Measurements from ENCODE around the gene PHRF1. TPM values are rescaled to one million over a fixed set of nuclear protein-coding genes. Genes with fewer than 3 reads are reported as not detected.

The PHRF1 gene
- total RNA-seq, 1 experiment from 2014 or later: 22.0 TPM

DNA sequence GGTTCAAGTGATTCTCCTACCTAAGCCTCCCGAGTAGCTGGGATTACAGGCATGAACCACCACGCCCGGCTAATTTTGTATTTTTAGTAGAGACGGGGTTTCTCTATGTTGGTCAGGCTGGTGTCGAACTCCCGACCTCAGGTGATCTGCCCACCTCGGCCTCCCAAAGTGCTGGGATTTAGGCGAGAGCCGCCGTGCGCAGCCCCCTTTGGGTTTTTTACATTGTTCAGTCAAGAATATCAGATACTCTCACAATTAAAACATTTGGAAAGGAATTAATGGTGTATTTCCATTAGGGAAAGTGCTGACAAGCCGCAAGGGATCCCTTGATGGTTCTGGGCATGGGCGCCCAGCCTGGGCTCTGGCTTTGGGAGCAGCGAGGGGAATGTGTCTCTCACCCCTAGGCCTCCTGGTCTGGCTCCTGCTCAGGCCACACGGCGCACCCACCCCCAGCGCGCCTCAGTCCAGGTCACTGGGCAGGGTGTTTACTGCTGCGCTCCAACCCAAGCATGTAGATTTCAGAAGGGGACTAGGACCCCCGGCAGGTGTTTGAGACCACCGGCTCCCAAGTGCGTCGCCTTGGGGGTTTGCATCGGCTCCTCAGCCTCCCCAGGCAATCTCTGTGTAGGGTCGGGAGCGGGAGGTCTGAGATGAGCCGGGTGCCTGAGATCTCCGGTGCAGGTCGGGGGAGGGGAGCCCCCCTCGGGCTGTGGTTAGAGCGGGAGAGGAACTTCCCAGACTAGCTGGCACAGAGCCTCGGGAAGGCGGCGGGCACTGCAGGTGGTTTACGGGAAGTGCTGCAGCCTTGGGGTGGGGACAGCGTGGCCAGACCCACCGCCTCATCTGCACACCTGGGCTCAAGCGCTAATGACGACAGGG lies 40.3 kb downstream of the PHRF1 start:
- no peak for DNase-seq (ENCODE audit: low read depth, low spot score)

DNA sequence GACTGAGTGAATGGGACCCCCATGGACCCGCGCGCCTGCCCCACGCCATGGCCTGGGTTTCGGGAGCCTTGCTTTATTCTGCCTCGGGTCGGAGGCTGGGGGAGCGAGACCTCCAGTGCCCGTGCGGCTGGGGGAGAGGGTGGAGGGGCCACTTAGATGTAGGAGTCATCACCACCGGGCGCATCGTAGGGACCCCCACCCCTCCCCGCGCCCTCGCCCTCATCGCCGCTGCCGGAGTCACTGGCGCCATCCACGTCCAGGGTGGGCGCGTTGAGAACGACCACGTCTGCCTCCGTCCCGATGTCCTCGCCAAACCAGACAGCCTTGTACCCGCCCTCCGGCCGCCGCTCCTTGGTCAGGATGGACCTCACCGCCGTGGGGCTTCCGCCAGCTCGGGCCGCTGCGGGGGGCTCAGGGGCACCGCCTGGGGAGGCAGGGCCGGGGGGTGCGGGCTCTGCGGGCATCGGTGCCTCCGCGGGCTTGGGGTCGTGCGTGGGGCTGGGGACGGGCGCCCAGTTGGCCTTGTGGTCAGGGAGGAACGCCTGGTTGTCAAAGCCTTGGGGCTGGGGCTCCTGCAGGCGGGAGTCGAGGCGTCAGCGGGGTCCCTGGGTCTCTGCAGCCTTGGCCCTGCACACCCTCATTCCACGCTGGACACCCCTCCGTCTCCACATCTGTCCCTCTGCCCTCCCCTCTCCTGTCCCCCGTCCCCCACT lies 41.1 kb downstream of the PHRF1 start:
- in situ Hi-C loops (cut with HindIII; ENCODE audit: low pct_unique_long_range_greater_than_20kb, low sequenced_read_pairs): no loop called here
- DNase-seq (ENCODE audit: low read depth, low spot score): no peak

More for the DNA sequence above, 40.3 kb downstream of the PHRF1 start:
- in situ Hi-C loops (cut with HindIII; ENCODE audit: low pct_unique_long_range_greater_than_20kb, low sequenced_read_pairs): no loop called here

GRCh38 chr11:617912-618682 lies 41.8 kb downstream of the PHRF1 start:
- in situ Hi-C loops (cut with HindIII; ENCODE audit: low pct_unique_long_range_greater_than_20kb, low sequenced_read_pairs): no loop called here
- no peak for DNase-seq (ENCODE audit: low read depth, low spot score)

GRCh38 chr11:618856-619627 lies 42.8 kb downstream of the PHRF1 start:
- no peak for DNase-seq (ENCODE audit: low read depth, low spot score)
- in situ Hi-C loops (cut with HindIII; ENCODE audit: low pct_unique_long_range_greater_than_20kb, low sequenced_read_pairs): no loop called here

GRCh38 chr11:619628-620050 lies 43.4 kb downstream of the PHRF1 start:
- in situ Hi-C loops (cut with HindIII; ENCODE audit: low pct_unique_long_range_greater_than_20kb, low sequenced_read_pairs): no loop called here
- DNase-seq (ENCODE audit: low read depth, low spot score): no peak

DNA sequence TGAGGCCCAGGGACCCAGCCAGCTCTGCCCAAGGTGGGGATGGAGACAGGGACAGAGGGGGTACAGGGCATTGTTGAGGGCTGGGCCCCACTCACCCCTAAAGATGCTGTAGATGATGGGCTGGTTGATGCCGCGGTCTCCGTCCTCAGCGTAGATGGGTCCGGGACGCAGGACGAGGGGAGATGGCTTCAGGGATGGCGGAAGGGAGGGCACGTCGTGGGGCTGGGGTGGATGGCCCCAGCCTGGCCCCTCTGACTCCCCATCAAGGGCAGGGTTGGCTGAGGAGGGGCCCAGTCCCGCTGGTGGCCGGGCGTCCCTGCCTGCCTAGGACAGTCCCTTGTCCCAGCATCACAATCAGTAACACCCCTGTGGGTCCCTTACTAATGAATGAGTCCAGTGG lies 43.9 kb downstream of the PHRF1 start:
- no peak for DNase-seq (ENCODE audit: low read depth, low spot score)
- in situ Hi-C loops (cut with HindIII; ENCODE audit: low pct_unique_long_range_greater_than_20kb, low sequenced_read_pairs): no loop called here

DNA sequence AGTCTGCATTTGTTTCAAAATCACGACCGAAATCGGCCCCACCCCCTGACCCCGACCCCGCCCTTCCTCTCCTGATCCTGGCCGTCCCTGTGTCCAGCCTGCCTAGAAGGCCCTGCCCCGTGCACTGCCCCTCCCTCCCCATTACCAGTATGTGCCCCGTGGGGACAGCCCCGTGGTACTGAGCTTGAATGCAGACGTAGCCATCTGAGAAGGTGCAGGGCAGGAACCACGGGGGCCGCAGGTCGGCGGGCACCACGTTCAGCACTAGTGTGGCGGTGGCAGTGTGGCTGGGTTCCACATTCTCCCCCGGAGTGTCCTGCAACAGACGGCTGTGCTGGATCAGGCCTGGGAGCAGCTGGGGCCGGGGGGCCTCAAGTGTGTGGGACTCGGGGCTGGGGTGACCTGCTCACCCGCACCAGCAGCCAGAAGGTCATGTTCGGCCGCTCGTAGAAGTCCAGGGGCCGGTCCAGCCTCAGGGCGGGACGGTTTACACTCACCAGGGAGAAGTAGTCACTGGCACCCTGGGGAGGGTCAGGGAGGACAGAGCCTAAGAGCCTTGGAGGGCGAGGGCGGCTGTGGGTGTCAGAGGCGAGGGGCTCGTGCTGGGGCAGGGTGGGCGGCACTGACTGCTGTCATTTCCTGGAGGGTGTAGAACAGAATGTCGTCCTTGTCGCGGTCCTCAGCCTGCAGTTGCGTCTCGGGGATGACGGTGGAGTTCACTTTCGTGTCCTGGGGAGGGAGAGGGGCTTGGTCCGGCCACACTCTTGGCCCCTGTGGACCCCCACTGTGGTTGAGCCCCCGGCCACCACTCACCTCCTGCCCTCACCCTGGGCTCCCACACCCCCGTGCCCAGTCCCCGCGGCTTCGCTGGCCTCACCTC lies 44.9 kb downstream of the PHRF1 start:
- in situ Hi-C loops (cut with HindIII; ENCODE audit: low pct_unique_long_range_greater_than_20kb, low sequenced_read_pairs): no loop called here
- DNase-seq (ENCODE audit: low read depth, low spot score): no peak

GRCh38 chr11:621838-622237 lies 45.6 kb downstream of the PHRF1 start:
- in situ Hi-C loops (cut with HindIII; ENCODE audit: low pct_unique_long_range_greater_than_20kb, low sequenced_read_pairs): no loop called here

DNA sequence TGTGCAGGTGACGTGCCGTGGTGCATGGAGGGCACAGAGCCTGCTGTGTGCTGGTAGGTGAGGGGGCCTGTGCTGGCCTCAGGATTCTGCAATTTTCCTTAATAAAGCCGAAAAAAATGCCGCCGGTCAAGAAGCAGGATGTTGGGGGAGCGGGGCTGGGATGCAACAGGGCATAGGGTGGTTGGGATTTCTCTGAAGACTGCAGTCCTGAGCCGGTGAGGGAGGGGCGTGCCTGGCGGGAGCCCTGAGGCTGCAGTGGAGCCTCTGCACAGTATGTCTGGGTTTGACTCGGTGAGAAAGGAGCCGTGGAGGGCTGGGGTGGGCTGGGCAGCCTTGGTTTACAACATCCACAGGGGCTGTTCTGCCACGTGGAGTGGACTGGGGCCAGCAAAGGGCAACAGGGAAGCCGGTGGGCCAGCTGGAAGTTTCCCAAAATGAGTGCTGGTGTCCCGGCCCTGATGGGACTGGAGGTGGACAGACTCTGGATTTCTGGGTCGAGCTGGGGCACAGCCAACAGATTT lies 47.1 kb downstream of the PHRF1 start:
- DNase-seq (ENCODE audit: low read depth, low spot score): no peak
- in situ Hi-C loops (cut with HindIII; ENCODE audit: low pct_unique_long_range_greater_than_20kb, low sequenced_read_pairs): no loop called here

More at GRCh38 chr11:621838-622237, 45.6 kb downstream of the PHRF1 start:
- no peak for DNase-seq (ENCODE audit: low read depth, low spot score)

DNA sequence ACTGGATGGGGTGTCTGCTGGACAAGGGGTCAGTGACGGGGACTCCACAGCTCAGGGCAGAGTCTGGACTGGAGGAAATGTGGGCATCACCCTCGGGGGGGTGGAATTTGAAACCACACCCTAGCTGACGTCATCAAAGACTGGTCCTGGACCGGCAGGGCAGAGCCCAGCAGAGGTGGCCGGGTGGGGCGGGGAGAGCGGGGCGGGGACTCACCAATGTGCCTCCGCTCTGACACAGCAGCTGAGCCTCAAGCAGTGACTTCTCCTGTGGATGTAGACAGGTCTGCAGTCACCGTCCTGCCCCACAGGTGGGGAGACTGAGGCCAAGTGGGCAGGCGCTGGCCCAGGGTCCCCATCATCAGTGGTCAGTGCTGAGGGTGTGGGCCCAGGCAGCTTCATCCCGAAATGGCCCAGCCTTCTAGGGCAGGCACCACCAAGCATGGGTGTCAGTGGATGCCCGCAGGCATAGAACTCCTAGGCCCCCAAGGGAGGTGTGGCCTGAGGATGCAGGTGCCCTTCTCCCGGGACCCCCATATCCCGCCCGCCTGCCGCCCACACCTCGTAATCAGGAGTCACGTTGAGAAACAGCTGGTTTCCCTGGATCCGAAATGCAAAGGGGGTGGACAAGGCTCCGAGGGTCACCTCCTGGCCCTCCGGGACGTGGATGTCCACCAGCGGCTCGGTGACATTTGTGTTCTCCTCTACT lies 47.9 kb downstream of the PHRF1 start:
- in situ Hi-C loops (cut with HindIII; ENCODE audit: low pct_unique_long_range_greater_than_20kb, low sequenced_read_pairs): no loop called here
- DNase-seq (ENCODE audit: low read depth, low spot score): no peak

DNA sequence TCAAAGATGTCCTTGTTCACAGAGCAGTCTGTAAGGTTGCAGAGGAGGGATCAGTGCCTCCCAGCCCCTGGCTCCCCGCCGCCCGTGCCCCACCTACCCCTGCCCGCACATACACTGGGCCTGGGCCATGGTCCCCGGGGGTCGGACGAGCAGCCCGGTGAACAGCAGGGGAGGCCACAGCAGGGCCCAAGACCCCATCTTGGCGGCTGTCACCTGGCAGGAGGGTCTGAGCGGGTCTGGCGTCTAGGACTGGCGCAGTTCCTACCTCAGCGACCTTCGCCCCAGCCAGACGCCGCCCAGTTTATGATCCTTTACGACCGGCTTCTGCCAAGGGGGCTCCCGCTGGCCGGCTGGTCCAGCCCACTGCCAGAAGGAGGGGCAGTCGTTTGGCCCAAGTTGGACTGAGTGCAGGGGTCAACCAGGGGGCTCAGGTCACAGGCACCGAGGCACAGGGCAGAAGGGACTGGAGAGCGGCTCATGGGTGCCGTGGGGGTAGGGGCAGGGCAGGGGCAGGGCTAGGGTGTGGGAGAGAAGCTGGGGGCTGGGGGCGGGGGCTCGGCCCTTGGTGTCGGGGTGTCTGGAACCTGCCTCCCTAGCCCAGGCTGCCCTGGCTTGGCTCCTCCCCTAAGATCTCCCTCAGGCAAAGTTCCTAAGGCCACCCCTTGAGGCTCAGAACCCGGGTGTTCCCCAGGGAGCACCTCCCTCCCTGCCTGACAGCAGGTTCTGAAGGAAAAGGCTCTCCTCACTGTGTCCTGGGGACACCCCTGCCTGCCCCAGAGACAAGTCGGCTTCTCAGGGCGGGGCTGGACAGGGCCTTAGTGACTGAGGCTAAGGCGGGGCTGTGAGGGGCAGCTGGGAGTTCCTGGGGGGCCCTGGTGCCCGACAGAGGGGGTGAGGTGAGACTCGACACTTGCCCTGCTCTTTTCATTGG lies 48.7 kb downstream of the PHRF1 start, which contains the start of gene CDHR5:
CDHR5 (minus strand) TSS at position 251 of the 931 bp plus-strand sequence; CDS start at position 198, 53 bp downstream.
- no peak for DNase-seq (ENCODE audit: low read depth, low spot score)
- in situ Hi-C loops (cut with HindIII; ENCODE audit: low pct_unique_long_range_greater_than_20kb, low sequenced_read_pairs): no loop called here

- in situ Hi-C loops (cut with HindIII; ENCODE audit: low pct_unique_long_range_greater_than_20kb, low sequenced_read_pairs): no loop called here
- DNase-seq (ENCODE audit: low read depth, low spot score): no peak
Measured at GRCh38 chr11:625636-626268, 49.5 kb downstream of the PHRF1 start.

- in situ Hi-C loops (cut with HindIII; ENCODE audit: low pct_unique_long_range_greater_than_20kb, low sequenced_read_pairs): no loop called here
- DNase-seq (ENCODE audit: low read depth, low spot score): no peak
Measured at GRCh38 chr11:626475-627307, 50.4 kb downstream of the PHRF1 start, which contains the start of gene SCT. TSS of gene SCT (minus strand) at chr11:627181. CDS start at chr11:627143, 38 bp downstream.

DNA sequence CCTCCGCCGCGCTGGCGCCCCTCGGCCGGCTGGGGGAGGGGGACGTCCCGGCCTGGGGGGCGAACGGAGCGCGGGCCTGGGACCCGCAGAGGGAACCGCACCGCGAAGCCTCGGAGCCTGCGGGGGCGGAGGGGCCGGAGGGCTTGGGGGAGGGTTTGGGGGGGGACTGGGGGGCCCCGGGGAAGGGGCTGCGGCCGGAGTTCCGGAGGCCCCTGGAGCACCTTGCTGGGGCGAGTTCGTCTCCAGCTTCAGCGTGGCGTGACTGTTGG lies 51.0 kb downstream of the PHRF1 start:
- in situ Hi-C loops (cut with HindIII; ENCODE audit: low pct_unique_long_range_greater_than_20kb, low sequenced_read_pairs): no loop called here
- no peak for DNase-seq (ENCODE audit: low read depth, low spot score)

All from SK-MEL-5 (cell line).